Iris pigment epithelial cell (primary cell): Measurements from ENCODE around the gene TRIM61.
A peak's percentile ranks its signal among the peaks of the same experiment; 100 is the strongest.
"Not testable (repeated sequence)": the region's sequence is repeated elsewhere in the genome, so short reads cannot be mapped to it uniquely, and the experiment has no call there.

Source experiments
- DNase-seq: peaks from one replicate; pipeline ENCODE4 v3.0.0-alpha.2; 2011; ENCODE audit warnings: low read depth

The TRIM61 gene

DNA sequence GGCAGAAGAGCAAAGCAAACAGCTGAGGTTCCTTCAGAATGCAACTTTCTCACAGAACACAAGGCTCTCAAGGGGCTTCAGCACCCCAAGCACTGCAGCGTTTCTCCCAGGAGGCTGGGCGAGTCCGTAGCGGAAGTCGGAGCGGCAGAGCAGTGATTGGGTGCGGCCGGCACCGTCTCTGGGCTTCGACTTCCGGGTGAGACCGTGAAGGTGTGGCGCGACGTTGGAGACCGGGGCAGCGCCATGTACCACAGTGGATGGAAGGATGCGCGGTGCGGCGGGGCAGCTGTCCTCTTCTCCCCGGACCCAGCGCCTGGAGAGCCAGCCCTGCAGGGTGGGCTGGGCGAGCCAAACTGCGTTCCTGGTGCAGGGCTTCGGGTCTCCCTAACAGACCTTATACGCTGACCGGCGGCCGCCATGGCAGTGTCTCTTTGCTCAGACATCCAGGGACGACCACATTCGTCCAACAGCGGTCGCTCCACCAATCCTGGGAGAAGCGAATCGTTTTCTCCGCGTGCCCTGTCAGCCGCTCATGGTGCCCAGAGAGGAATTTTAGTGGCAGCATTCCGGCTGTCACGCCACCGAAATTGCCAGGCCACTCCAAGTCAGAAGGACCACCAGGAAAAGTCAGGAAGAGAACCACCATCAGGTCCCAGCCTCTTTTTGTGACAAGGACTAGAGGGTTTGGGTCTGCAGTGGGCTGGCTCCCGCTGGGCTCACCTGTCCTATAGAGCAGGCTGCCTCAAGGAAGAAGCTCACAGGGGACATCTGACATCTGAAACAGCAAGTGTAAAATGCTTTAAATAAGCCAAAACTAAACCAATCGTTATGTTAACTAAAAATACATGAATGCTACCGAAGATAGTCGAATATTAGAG, 20.5 kb downstream of the TRIM61 start:
- peak; percentile 86 for DNase-seq

DNA sequence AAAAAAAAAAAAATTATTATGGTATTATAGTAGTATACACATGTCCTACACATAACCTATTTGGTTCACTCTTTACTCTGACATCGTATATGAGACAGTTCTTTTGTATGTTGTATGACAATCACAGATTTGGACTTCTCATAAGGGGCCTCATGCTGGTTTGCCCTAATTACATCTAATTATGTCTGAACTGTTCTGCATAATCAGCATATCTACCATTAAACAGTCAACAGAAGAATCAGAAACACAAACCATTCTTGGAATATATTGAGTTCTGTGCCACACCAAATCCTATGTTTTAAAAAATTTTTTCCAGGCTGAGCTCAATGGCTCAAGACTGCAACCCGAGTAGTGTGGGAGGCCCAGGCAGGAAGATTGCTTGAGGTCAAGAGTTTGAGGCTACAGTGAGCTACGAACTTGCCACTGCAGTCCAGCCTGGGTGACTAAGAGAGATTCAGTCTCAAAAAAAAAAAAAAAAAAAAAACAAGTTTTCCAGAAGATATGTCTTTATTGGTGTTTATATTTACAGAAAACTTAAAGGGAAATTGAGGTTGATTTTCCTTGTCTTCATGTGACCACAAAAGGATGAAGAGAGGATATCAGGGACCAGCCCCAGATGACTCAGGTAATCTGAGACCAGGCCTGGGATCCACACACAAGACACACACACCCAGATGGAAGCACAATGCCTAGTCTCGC, 22.2 kb downstream of the TRIM61 start:
- no peak for DNase-seq

DNA sequence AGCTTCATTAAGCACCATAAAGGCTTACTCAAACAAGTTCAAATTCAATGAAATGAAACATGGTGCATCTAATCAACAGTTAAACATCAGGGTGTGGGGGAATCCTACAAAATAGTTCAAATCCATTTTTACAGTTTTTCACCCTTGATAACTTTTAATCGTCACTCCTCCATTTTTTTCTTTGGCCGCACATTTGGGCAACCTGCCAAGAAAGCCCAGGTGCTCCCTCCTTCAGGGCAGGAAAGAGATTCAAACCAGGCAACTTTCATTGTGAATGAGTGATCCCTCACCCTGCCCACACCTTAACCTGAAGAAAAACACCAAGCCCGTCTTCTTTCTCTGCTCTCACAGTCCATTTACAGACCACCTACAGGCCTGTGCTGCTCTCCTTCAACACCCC, 24.9 kb downstream of the TRIM61 start:
- no peak for DNase-seq

DNA sequence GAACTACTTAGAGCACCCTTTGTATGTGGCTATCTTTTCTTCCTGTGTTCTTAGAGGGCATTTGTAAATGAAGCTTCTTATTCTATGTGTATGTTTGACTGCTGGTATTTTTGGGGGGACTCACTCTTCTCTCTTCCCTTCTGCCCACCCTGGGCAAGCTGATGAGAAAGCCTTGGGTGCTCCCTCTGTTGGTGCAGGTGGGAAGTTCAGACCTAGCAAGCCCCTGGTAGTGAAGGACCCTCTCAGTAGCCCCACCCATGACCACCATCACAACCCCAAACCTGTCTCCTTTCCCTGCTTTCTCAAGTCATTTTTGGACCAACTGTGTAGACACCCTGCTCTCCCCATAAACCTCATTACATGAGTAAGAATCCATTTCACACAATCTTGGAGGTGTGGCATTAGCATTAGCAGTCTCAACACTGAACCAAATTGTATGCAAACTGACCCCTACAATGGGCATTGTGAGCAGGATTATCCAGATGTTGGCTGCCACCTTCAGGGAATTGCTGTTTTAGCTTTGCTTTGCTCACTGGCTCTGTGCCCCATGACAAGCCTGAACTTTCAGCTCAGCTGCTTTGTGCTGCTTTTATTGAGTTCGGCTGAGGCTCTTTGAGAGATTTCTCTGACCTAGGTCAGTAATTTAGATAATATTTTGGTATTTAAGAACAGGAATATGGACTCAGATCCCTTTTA, 27.9 kb downstream of the TRIM61 start:
- DNase-seq = no peak

DNA sequence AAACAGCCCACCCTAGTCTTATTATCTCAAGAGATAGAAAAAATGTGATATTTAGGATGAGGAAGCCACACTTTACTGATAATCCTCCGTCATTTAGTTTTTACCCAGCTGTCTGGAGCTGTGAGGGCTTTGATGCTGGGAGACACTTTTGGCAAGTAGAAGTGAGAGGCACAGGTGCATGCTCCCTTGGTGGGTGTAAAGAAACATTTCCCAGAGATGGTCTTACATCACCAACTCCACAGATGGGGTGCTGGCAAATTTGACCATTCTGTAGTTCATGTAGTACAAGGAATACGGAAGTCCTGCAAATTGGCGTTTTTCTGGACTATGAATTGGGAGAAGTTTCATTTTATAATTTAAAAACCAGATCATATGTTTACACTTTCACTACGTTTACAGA, 28.5 kb downstream of the TRIM61 start:
- DNase-seq = no peak

DNA sequence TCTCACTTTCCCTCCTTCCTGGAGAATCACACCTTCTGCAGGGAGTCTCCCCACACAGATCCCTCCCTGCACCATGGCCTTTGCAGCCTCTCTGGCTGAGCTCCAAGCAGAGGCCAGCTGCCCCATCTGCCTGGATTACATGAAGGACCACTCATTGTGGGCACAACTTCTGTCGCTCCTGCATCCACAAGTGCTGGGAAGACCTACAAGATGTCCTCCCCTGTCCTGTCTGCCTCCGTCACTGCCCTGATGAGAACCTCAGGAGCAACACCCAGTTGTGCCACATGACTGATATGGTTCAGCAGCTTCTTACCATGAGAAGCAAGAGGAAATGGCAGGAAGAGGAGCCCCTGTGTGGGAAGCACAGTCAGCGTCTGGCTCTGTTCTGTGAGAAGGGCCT, 29.5 kb downstream of the TRIM61 start:
- not testable (repeated sequence) for DNase-seq

DNA sequence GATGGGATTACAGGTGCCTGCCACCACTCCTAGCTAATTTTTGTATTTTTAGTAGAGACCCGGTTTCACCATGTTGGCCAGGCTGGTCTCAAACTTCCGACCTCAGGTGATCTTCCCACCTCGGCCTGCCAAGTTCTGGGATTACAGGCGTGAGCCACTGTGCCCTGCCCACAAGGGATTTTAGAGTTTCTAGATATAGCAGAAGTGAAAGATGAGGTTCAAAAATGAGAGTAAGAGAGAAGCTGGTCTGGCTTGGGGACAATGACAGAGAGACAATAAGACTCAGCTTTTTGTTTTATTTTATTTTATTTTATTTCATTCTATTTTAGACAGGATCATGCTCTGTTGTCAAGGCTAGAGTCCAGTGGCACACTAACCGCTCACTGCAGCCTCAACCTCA, 30.6 kb downstream of the TRIM61 start:
- DNase-seq = no peak

DNA sequence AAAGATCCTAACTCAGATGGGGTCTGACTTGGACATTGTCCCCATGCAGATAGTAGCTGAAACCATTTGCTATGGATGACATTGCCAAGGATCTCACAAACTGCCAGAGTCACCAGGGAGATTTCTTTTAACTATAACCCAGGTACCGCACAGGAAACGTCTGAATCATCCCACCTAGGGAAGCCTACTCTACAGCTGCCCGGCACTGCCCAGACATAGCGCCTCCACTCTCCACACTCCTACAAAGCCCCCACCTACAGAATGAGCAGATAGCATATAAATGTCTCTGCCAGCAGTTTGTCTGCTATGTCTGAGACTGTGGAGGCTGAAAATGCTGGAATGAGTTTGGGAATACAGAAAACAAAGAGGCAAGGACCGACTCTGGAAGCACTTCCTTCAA, 32.3 kb downstream of the TRIM61 start:
- DNase-seq = no peak

DNA sequence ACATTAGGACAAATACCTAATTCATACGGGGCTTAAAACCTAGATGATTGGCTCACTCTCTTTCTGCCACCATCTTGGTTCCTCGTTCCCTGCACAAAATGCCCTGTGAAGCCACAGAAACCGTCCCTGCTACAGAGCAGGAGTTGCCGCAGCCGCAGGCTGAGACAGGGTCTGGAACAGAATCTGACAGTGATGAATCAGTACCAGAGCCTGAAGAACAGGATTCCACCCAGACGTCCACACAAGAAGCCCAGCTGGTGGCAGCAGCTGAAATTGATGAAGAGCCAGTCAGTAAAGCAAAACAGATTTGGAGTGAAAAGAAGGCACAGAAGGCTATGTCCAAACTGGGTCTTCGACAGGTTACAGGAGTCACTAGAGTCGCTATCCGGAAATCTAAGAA, 34.3 kb downstream of the TRIM61 start:
- no peak for DNase-seq

DNA sequence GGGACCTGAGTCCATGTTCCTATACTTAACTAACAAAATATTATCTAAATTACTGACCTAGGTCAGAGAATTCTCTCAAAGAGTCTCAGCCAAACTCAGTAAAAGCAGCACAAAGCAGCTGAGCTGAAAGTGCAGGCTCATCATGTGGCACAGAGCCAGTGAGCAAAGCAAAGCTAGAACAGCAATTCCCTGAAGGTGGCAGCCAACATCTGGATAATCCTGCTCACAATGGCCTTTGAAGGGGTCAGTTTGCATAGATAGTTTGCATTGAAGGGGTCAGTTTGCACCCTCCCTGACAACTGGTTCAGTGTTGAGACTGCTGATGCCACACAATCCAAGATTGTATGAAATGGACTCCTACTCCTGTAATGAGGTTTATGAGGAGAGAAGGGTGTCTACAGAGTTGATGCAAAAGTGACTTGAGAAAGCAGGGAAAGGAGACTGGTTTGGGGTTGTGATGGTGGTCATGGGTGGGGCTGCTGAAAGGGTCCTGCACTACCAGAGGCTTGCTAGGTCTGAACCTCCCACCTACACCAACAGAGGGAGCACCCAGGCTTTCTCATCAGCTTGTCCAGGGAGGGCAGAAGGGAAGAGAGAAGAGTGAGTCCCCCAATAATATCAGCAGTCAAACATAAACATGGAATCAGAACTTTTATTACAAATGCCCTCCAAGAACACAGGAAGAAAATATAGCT, 39.7 kb downstream of the TRIM61 start:
- DNase-seq = peak; percentile 27

DNA sequence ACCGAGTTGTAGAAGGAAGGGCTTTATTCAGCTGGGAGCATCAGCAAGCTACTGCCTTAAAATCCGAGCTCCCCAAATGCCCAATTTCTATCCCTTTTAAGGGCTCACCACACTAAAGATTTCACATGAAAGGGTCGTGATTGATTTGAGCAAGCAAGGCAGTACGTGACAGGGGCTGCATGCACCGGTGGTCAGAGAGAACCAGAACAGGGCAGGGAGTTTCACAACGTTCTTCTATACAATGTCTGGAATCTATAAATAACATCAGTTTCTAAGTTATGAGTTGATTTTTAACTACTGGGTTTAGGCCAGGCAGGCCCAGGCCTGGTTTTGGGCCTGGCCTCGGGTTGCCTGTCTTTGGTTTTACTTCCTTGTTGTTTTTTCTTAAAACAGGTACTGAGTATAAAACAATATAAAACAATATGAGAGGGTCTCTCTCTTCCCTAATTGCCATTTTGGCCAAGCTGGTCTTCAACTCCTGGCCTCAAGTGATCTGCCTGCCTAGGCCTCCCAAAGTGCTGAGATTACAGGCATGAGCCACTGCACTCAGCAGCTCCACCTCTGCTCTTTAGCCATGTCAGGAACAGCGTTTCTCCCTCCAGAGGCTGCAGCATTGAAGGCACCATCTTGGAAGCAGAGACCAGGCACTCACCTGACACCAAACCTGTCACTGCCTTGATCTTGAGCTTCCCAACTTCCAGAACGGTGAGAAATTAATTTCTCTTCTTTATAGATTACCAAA, 41.4 kb downstream of the TRIM61 start:
- DNase-seq = not testable (repeated sequence)

DNA sequence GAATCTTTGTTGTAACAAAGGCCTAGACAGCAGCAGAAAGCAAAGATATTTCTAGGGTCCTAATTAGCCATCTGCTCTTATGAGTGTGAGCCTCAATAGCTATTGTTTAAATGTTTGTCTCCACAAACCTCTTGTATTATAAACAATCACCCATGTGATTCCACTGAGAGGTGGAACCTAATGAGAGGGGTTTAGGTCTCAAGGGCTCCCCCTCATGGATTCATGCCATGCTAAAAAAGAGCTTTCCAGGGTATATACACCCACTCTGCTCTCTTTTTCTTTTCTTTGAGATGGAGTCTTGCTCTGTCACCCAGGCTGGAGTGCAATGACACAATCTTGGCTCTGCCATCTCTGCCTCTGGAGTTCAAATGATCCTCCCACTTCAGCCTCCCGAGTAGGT, 42.1 kb downstream of the TRIM61 start:
- DNase-seq = no peak

DNA sequence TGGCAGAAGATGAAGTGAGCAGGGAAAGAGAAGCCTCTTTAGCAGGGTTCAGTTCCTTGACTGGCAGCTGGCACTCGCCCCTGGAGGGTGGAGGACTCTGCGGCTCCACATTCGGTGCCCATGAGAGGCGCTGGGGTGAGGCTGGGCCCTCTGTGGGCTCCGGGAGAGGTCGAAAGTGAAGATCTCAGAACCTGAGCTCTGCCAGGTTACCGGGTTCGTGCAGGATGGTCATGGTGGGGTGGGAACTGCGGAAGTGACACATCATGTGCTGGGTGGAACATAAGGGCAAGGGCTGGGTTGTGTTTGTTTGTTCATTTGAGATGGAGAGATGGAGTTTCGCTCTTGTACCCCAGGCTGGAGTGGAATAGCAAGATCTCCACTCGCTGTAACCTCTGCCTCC, 44.2 kb downstream of the TRIM61 start:
- DNase-seq = no peak

DNA sequence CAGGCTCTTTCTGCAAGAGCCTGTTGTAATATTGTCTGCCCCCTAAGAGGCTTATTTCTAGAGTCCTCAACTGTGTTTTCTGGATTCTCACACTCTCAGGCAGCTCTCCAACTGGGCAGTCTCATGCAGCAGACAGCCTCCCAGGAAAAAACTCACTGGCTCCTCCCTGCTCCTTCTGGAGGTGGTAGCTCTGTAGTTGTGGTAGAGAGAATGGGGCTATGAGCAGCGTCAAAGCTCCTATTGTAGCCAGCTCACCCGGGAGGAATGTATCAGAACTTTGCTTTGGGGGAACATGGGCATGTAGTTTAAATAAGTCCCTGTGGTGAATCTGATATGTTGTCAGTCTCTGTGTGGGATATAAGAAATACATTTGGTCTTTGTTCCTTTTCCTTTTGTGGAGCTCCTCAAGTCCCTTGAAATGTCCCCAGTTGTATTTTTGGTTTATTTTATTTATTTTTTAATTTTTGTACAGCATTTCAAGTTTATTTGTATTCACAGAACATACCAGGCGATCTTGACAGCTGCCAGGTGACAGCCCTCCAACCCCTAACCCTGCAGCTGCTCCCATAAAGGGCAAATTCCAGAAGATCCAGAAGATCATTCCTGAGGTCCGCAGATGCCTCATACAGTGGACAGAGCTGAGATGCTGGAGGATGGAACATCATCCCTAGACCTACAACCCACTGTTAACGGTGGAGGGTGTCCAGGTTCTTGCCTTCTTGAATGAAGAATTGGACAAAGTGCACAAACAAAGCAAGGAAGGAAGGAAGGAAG, 45.7 kb downstream of the TRIM61 start:
- DNase-seq = no peak

DNA sequence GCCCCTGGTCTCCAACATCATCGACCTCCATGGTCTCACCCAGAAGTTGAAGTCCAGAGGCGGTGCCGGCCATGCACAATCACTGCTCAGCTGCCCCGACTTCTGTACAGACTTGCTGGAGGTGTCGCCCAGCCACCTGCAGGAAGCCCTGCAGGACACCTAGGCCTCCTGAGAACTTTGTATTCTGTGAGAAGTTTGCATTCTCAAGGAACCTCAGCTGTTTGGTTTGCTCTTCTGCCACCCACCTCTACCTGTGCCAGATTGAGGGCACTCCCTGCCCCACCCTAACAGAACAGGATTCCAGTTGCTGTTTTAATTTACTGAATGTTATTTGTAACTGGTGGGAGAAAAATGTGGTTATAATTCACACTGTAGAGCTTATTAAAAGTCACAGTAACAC, 46.8 kb downstream of the TRIM61 start:
- no peak for DNase-seq

DNA sequence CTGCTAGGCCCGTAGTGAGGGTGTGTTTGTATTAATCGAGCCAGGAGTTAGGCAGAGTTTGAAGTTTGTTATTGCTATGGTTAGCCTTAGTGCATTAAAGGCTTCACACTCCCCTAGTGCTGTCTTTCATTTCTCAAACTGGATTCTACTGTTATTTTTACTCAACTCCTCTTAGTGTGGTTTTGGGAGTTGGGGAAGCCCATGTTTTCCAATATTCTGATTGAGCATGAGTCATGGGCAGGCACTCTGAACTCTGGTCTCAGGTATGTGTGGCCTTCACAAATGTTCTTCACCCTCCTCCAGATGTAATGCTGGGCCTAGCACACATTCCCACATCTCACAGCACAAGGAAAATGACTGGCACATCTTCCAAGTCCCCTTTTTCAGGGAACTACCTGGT, 50.4 kb downstream of the TRIM61 start:
- not testable (repeated sequence) for DNase-seq

DNA sequence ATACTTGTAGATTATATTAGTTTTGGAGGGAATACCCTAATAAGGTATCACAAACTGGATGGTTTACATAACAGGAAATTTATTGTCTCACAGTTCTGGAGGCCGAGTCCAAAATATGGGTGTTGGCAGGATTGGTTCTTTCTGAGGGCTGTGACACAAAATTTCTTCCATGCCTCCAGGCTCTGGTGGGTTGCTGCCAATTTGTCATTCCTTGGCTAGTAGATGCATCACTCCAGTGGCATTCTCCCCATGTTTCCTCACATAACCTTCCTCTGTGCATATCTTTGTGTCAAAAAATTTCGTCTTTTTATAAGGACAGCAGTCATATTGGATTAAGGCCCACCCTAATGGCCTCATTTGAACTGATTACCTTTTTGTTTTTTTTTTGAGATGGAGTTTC, 51.2 kb downstream of the TRIM61 start:
- DNase-seq = no peak

DNA sequence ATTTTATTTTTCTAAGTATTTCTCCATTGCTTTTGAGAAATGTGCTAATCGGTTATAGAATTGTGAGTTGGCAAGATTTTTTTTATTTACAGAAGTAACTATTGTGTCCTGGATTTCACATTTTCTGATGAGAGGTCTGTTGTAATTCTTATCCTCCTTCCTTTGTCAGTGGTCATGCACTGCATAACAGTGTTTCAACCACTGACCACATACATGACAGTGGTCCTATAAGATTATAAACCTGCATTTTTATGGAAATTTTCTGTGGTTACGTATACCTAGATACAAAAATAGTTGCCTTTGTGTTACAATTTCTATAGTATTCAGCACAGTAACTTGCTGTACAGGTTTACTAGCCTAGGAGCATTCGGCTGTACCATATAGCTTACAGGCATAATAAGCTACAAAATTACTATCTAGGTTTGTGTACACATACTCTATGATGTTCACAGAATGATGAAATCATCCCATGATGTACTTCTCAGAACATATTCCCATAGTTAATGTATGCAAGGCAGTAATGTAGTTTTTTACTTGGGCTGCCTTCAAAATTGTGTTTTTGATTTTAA, 52.7 kb downstream of the TRIM61 start:
- no peak for DNase-seq

DNA sequence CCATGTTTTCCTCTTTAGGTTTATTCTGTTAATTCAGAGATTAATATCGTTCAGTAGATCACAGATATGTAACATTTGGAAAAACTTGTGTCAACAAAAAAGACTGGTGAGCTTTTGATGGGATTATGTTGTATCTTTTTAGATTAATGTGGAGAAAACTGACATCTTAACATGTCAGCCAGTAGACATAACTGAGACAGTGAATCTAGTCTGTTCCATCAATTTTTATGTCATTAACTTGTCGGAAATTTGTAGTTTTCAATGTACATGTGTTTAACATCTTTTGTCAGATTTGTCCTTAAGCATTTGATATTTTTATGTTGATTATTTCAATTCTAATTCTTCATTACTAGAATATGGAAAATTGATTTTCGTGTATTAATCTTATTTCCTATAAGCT, 58.5 kb downstream of the TRIM61 start:
- DNase-seq = no peak
